ENCODE results near the gene FAM124B. TPM values are rescaled to one million over a fixed set of nuclear protein-coding genes. Genes with fewer than 3 reads are reported as not detected.

Gene FAM124B
- total and polyA plus RNA-seq, 4 donors: 6.7 to 17.2 (median 7.1) TPM

- DNase-seq (ENCODE audit: low read depth in 4 of 6, low spot score in 6 of 6): no peak
- no peak overlapping the region for H3K4me3 ChIP-seq (ENCODE audit: low read depth, low read length)
- no peaks in the 10 kb centered on the region for H3K36me3 ChIP-seq (ENCODE audit: control insufficient read depth, insufficient read depth, low read length)
- H3K4me1 ChIP-seq (ENCODE audit: control insufficient read depth, insufficient read depth, low read length): no peaks in the 10 kb centered on the region
- no peaks in the 10 kb centered on the region for H3K27me3 ChIP-seq (ENCODE audit: control insufficient read depth, insufficient read depth, low read length)
- H3K27ac ChIP-seq (ENCODE audit: low read depth, low read length): no peak overlapping the region
- 90% methylated on average over 8 of the region's 8 CpGs for WGBS (ENCODE audit: insufficient coverage)
- no peaks in the 10 kb centered on the region for H3K9me3 ChIP-seq (ENCODE audit: control insufficient read depth, insufficient read depth, low read length)
Observed at GRCh38 chr2:224331698-224332097, 70.2 kb downstream of the FAM124B start.

DNA sequence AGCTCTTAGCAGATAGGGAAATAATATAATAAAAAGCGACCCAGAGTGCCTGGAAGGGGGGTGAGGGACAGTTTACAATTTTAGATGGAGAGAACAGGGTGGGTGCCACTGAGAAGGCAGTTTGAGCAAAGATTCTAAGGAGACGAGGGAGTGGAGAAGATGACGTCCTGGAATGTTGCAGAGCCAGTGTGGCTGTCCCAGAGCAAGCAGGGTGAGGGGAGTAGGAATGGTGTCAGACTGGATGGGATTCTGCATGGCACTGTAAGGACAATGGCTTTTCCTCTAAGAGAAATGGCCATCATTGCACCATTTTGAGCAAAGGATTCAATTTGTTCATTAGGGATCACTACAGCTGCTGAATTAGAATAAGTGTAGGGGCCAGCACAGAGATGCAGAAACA lies 73.1 kb downstream of the FAM124B start:
- Histone ChIP-seq H3K27ac (ENCODE audit: low read depth, low read length) (no peak overlapping the region), H3K27me3 (ENCODE audit: control insufficient read depth, insufficient read depth, low read length) (no peaks in the 10 kb centered on the region), H3K9me3 (ENCODE audit: control insufficient read depth, insufficient read depth, low read length) (no peaks in the 10 kb centered on the region), H3K4me1 (ENCODE audit: control insufficient read depth, insufficient read depth, low read length) (no peaks in the 10 kb centered on the region), H3K36me3 (ENCODE audit: control insufficient read depth, insufficient read depth, low read length) (no peaks in the 10 kb centered on the region), H3K4me3 (ENCODE audit: low read depth, low read length) (no peak overlapping the region)
- WGBS (ENCODE audit: insufficient coverage): 83% methylated on average over 3 of the region's 3 CpGs
- no peak for DNase-seq (ENCODE audit: low read depth in 4 of 6, low spot score in 6 of 6)

Other genes starting within 250 kb of the FAM124B start
- gene CUL3, start 183.3 kb upstream of the FAM124B start, total RNA-seq: 100 to 1,000 TPM in 1 of 2 donors, 10 to 100 TPM in 1; 92.7 to 113 TPM
- gene CUL3, start 183.3 kb upstream of the FAM124B start, polyA plus RNA-seq (ENCODE audit: insufficient read length in 2 of 2): 100 to 1,000 TPM in 1 of 2 donors, 10 to 100 TPM in 1; 92.0 to 107 TPM